Activated B cell treated with CpG ODN at 0.5 μM for 24 hours (primary cell): ENCODE data around the gene MEF2C. TPM values are rescaled to one million over a fixed set of nuclear protein-coding genes. Genes with fewer than 3 reads are reported as not detected.

Experiments
- ATAC-seq: fragments of 200-7000 bp; cut with Tn5 transposase; one replicate; pipeline ENCODE4 v1.10.0; 2021; ENCODE audit warnings: low read depth, mild to moderate bottlenecking, moderate library complexity
- CTCF ChIA-PET: fragments of 350-600 bp; sonication (Branson Sonifier 250); formaldehyde crosslinking; loops from one replicate; lab custom pipeline; 2021; ENCODE audit warnings: antibody characterized with exemption; lab: Charles Lee
- POLR2A ChIA-PET: fragments of 350-600 bp; sonication (Branson Sonifier 250); formaldehyde crosslinking; loops from one replicate; lab custom pipeline; 2021; ENCODE audit warnings: antibody characterized with exemption; lab: Charles Lee
- DNase-seq: peaks from one replicate; pipeline ENCODE4 v3.0.0; 2022
- H3K27ac Mint-ChIP-seq: one replicate; pipeline ENCODE4 v1.8.0; 2020; ENCODE audit warnings: mixed read lengths
- H3K27me3 Mint-ChIP-seq: one replicate; pipeline ENCODE4 v1.8.0; 2021; ENCODE audit warnings: mixed read lengths
- H3K36me3 Mint-ChIP-seq: one replicate; pipeline ENCODE4 v1.8.0; 2021; ENCODE audit warnings: low read depth, mixed read lengths
- H3K4me1 Mint-ChIP-seq: one replicate; pipeline ENCODE4 v1.8.0; 2021; ENCODE audit warnings: mixed read lengths
- H3K4me3 Mint-ChIP-seq: one replicate; pipeline ENCODE4 v1.8.0; 2020; ENCODE audit warnings: mild to moderate bottlenecking, mixed read lengths
- H3K9me3 Mint-ChIP-seq: one replicate; pipeline ENCODE4 v1.8.0; 2020; ENCODE audit warnings: mixed read lengths
- CTCF ChIP-seq: fragments of 200-600 bp; IDR thresholded peaks from one replicate; pipeline ENCODE4 v1.8.0; 2022; ENCODE audit warnings: antibody characterized with exemption, mild to moderate bottlenecking
- intact Hi-C: fragments of 100-400 bp; cut with micrococcal nuclease; formaldehyde crosslinking; loops from one replicate; pipeline ENCODE4 v1.15.1; 2024
- total RNA-seq: library from RNA; stranded (reverse); gene quantifications from 2 replicates; pipeline ENCODE4 v1.2.3, GENCODE V29; 2022

The MEF2C gene
- total RNA-seq, 1 donor from 2014 or later, result 359 TPM

GRCh38 chr5:88883836-88884607, 1.0 kb upstream of the MEF2C start:
- TF ChIP-seq CTCF, result no peak
- intact Hi-C loops, result loop anchor here (1.0 to 10.0 kb wide), 14 partner anchors 39 to 1383 kb away; no protein-coding TSS in a partner anchor
- Mint-ChIP-seq H3K4me1 (peaks cover 50% of the 10 kb centered on the region), H3K9me3 (no peaks in the 10 kb centered on the region), H3K36me3 (peaks cover 38% of the 10 kb centered on the region), H3K4me3 (peak overlapping the region; percentile 99), H3K27ac (peak overlapping the region; percentile 98), H3K27me3 (no peaks in the 10 kb centered on the region)
- ChIA-PET POLR2A (interaction anchor here (0.6 to 8.1 kb wide), 41 partner anchors 9 to 1526 kb away, joined by 3 to 242 read pairs (median 5); partner anchors contain the start of gene CETN3), CTCF (interaction anchor here (0.6 to 2.2 kb wide), 10 partner anchors 55 to 1382 kb away, joined by 3 to 12 read pairs (median 4); no protein-coding TSS in a partner anchor)
- peak; percentile 37 for ATAC-seq
- DNase-seq, result peak; percentile 58

- DNase-seq (no peak), ATAC-seq (no peak)
- peak overlapping the region; percentile 99 for H3K4me3 Mint-ChIP-seq
- CTCF ChIA-PET, result interaction anchor here (0.7 to 2.2 kb wide), 6 partner anchors 97 to 847 kb away, joined by 3 to 12 read pairs (median 4); no protein-coding TSS in a partner anchor
- no peak for TF ChIP-seq CTCF
- H3K9me3 Mint-ChIP-seq, result no peaks in the 10 kb centered on the region
- H3K27ac Mint-ChIP-seq, result peak overlapping the region; percentile 98
- no peaks in the 10 kb centered on the region for H3K27me3 Mint-ChIP-seq
- H3K36me3 Mint-ChIP-seq, result peaks cover 49% of the 10 kb centered on the region
- POLR2A ChIA-PET, result interaction anchor here (0.6 to 8.1 kb wide), 33 partner anchors 8 to 1527 kb away, joined by 3 to 242 read pairs (median 5); partner anchors contain the start of gene CETN3
- H3K4me1 Mint-ChIP-seq, result peaks cover 46% of the 10 kb centered on the region
- intact Hi-C loops, result loop anchor here (1.0 to 10.0 kb wide), 13 partner anchors 37 to 1385 kb away; no protein-coding TSS in a partner anchor
Observed at GRCh38 chr5:88882276-88883038, 527 bp downstream of the MEF2C start.

GRCh38 chr5:88881571-88881971, 1.4 kb downstream of the MEF2C start:
- Mint-ChIP-seq H3K27me3 (no peaks in the 10 kb centered on the region), H3K4me1 (peaks cover 45% of the 10 kb centered on the region), H3K4me3 (peak overlapping the region; percentile 99), H3K9me3 (no peaks in the 10 kb centered on the region), H3K36me3 (peaks cover 56% of the 10 kb centered on the region), H3K27ac (peak overlapping the region; percentile 98)
- DNase-seq (no peak), ATAC-seq (peak; percentile 9)
- TF ChIP-seq CTCF, result no peak
- intact Hi-C loops, result loop anchor here (1.0 to 10.0 kb wide), 8 partner anchors 8 to 1386 kb away; no protein-coding TSS in a partner anchor
- ChIA-PET POLR2A (interaction anchor here (0.5 to 8.1 kb wide), 22 partner anchors 8 to 564 kb away, joined by 3 to 242 read pairs (median 11); no protein-coding TSS in a partner anchor), CTCF (interaction anchor here (1.4 to 2.2 kb wide), 2 partner anchors 152 to 849 kb away, joined by 5 to 12 read pairs; no protein-coding TSS in a partner anchor)

GRCh38 chr5:88880201-88880600, 2.8 kb downstream of the MEF2C start:
- no peak for ATAC-seq
- ChIA-PET CTCF (interaction anchor here (1.1 to 1.4 kb wide), 2 partner anchors 851 to 1385 kb away, joined by 3 to 5 read pairs; no protein-coding TSS in a partner anchor), POLR2A (interaction anchor here (0.6 to 8.1 kb wide), 12 partner anchors 10 to 565 kb away, joined by 3 to 242 read pairs (median 4); no protein-coding TSS in a partner anchor)
- Mint-ChIP-seq H3K9me3 (no peaks in the 10 kb centered on the region), H3K27ac (peak overlapping the region; percentile 77), H3K27me3 (no peaks in the 10 kb centered on the region), H3K4me1 (peaks cover 49% of the 10 kb centered on the region), H3K36me3 (peaks cover 65% of the 10 kb centered on the region), H3K4me3 (peak overlapping the region; percentile 99)
- DNase-seq, result no peak
- intact Hi-C loops, result loop anchor here (5.0 to 10.0 kb wide), 7 partner anchors 432 to 1387 kb away; no protein-coding TSS in a partner anchor
- TF ChIP-seq CTCF, result no peak
